Gastrocnemius medialis (tissue), 4 donors: Measurements from ENCODE around the gene RHBDD1. TPM values are rescaled to one million over a fixed set of nuclear protein-coding genes. Genes with fewer than 3 reads are reported as not detected.

ENCODE experiments used
- ATAC-seq, 2 donors: fragments of 150-250 bp; one replicate each; pipeline ENCODE4 v1.9.1; 2016
- DNase-seq, 2 donors: peaks; one replicate each; pipeline ENCODE4 v3.0.0-alpha.2; 2019
- H3K27ac ChIP-seq, 4 donors: fragments of 200-600 bp; sonication (generic); 1 replicate in 1 of 4; 2 replicates in 3 of 4; pipeline ENCODE4 v1.5.1; 2016 to 2018; ENCODE audit warnings: mild to moderate bottlenecking in 2 of 4, moderate library complexity in 1 of 4
- H3K27me3 ChIP-seq, 3 donors: fragments of 200-600 bp; sonication (generic) in 2 of 3; 1 replicate in 1 of 3; 2 replicates in 2 of 3; pipeline versions ENCODE4 v1.5.1 to v1.6.0; 2016 to 2019; ENCODE audit warnings: mild to moderate bottlenecking in 1 of 3, moderate library complexity in 1 of 3
- H3K36me3 ChIP-seq, 2 donors: fragments of 200-600 bp; sonication (generic) in 1 of 2; one replicate each; pipeline ENCODE4 v1.5.1; 2017 to 2018
- H3K4me1 ChIP-seq, 2 donors: fragments of 200-600 bp; sonication (generic) in 1 of 2; one replicate each; pipeline ENCODE4 v1.5.1; 2016 to 2017; ENCODE audit warnings: mild to moderate bottlenecking in 2 of 2
- H3K4me3 ChIP-seq, 4 donors: fragments of 200-600 bp; sonication (generic) in 3 of 4; 1 replicate in 1 of 4; 2 replicates in 3 of 4; pipeline ENCODE4 v1.5.1; 2016 to 2019; ENCODE audit warnings: mild to moderate bottlenecking in 2 of 4
- H3K9me3 ChIP-seq, 3 donors: fragments of 200-600 bp; sonication (generic) in 2 of 3; 1 replicate in 1 of 3; 2 replicates in 2 of 3; pipeline ENCODE4 v1.5.1; 2016 to 2019
- POLR2A ChIP-seq, 2 donors: fragments of 450-650 bp; IDR thresholded peaks; one replicate each; pipeline ENCODE4 v1.6.1; 2017; ENCODE audit warnings: antibody characterized with exemption in 2 of 2, mild to moderate bottlenecking in 2 of 2, moderate library complexity in 2 of 2
- in situ Hi-C, 4 donors: fragments of 200-750 bp; cut with MboI; loops; one replicate each; pipeline versions ENCODE4 v1.15.0 to v1.8.0; 2017; ENCODE audit warnings: low sequenced_read_pairs in 4 of 4
- intact Hi-C: fragments of 100-400 bp; cut with DNase I; formaldehyde crosslinking; loops from one replicate; pipeline ENCODE4 v1.15.1; 2023; ENCODE audit warnings: low total_unique reads
- total RNA-seq, 4 donors: library from RNA; depleted of rRNA; stranded (reverse); fragments of >200 nt; gene quantifications; one replicate each; pipeline versions ENCODE4 v1.1.0 to v1.2.3, GENCODE V29; 2016
- TF ChIP-seq, protein P1 (sequence below), 5 experiments: fragments of 450-650 bp in 3 of 5; fragments of 200-600 bp in 2 of 5; sonication (generic) in 2 of 5; IDR thresholded peaks in 4 of 5; conservative IDR thresholded peaks in 1 of 5; 1 replicate in 4 of 5; 2 replicates in 1 of 5; pipeline ENCODE4 v1.5.1; 2016 to 2019; ENCODE audit warnings: antibody characterized with exemption in 5 of 5, mild to moderate bottlenecking in 3 of 5, moderate library complexity in 3 of 5

The RHBDD1 gene
- total RNA-seq, 4 donors from 2014 or later: 6.2 to 14.2 (median 8.7) TPM

- H3K4me3 ChIP-seq: no peak overlapping the region
- H3K9me3 ChIP-seq: no peaks in the 10 kb centered on the region
- ATAC-seq (no peak), DNase-seq (no peak)
- peaks cover 0 to 5% of the 10 kb centered on the region in 2 donors for H3K4me1 ChIP-seq
- H3K27me3 ChIP-seq: no peaks in the 10 kb centered on the region
- in situ Hi-C loops (no loop called here), intact Hi-C loops (no loop called here)
- no peak for TF ChIP-seq POLR2A (IDR thresholded peaks at IDR 0.05)
- TF ChIP-seq, protein P1, sequence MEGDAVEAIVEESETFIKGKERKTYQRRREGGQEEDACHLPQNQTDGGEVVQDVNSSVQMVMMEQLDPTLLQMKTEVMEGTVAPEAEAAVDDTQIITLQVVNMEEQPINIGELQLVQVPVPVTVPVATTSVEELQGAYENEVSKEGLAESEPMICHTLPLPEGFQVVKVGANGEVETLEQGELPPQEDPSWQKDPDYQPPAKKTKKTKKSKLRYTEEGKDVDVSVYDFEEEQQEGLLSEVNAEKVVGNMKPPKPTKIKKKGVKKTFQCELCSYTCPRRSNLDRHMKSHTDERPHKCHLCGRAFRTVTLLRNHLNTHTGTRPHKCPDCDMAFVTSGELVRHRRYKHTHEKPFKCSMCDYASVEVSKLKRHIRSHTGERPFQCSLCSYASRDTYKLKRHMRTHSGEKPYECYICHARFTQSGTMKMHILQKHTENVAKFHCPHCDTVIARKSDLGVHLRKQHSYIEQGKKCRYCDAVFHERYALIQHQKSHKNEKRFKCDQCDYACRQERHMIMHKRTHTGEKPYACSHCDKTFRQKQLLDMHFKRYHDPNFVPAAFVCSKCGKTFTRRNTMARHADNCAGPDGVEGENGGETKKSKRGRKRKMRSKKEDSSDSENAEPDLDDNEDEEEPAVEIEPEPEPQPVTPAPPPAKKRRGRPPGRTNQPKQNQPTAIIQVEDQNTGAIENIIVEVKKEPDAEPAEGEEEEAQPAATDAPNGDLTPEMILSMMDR (IDR thresholded peaks at IDR 0.05 in 4 of 5, conservative IDR thresholded peaks at IDR 0.05 in 1 of 5): no peak
- H3K36me3 ChIP-seq: no peaks in the 10 kb centered on the region
- no peak overlapping the region for H3K27ac ChIP-seq
These were observed 135.2 kb downstream of the RHBDD1 start for GRCh38 chr2:226971084-226971483.

DNA sequence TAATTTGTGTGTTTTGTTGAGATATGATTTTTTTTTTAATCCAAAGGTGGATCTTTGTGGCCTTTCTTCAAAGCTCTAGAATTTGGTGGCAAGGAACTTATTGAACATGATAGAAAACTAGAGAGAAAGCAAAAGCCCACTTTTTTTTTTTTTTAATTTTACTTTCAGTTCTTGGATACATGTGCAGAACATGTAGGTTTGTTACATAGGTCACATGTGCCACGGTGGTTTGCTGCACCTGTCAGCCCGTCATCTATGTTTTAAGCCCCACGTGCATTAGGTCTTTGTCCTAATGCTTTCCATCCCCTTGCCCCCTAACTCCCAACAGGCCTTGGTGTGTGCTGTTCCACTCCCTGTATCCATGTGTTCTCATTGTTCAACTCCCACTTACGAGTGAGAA is 135.9 kb downstream of the RHBDD1 start:
- H3K27me3 ChIP-seq: no peaks in the 10 kb centered on the region
- no peak overlapping the region for H3K27ac ChIP-seq
- no peak for DNase-seq
- in situ Hi-C loops: no loop called here
- H3K9me3 ChIP-seq: no peaks in the 10 kb centered on the region
- H3K4me1 ChIP-seq: peaks cover 0 to 5% of the 10 kb centered on the region in 2 donors
- no peak for ATAC-seq
- no peak for TF ChIP-seq POLR2A (IDR thresholded peaks at IDR 0.05)
- TF ChIP-seq, protein P1 (IDR thresholded peaks at IDR 0.05 in 4 of 5, conservative IDR thresholded peaks at IDR 0.05 in 1 of 5): no peak
- intact Hi-C loops: no loop called here
- no peaks in the 10 kb centered on the region for H3K36me3 ChIP-seq
- no peak overlapping the region for H3K4me3 ChIP-seq

DNA sequence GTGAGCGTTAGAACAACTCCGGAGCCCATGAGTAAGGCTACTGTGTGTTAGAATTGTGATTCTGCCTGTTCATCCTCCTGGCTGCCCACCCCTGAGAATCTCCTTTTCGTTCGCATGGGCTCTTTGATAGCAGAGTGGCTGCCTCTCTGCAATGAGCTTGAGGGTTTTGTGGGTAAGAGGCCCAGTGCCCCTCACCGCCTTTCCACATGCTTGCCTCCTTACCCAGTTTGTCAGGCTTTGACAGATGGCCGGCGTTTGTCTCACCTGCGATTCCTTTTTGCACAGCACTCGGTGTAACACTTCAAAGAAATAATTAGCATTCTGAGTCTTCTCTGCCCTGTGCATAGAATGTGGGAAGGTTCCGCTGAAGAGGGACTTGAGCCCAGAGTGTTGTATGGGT is 138.0 kb downstream of the RHBDD1 start:
- TF ChIP-seq POLR2A (IDR thresholded peaks at IDR 0.05): no peak
- ATAC-seq (no peak), DNase-seq (no peak)
- H3K9me3 ChIP-seq: no peaks in the 10 kb centered on the region
- in situ Hi-C loops: no loop called here
- peaks cover 0 to 5% of the 10 kb centered on the region in 2 donors for H3K4me1 ChIP-seq
- intact Hi-C loops: no loop called here
- H3K4me3 ChIP-seq: no peak overlapping the region
- H3K27me3 ChIP-seq: no peaks in the 10 kb centered on the region
- no peaks in the 10 kb centered on the region for H3K36me3 ChIP-seq
- no peak overlapping the region for H3K27ac ChIP-seq

GRCh38 chr2:226977775-226978190 is 141.9 kb downstream of the RHBDD1 start:
- no peak for DNase-seq
- in situ Hi-C loops: loop anchor here in 1 of 4 donors (25.0 kb wide), 2 partner anchors 165 to 1090 kb away; no protein-coding TSS in a partner anchor

GRCh38 chr2:226978300-226978699 is 142.4 kb downstream of the RHBDD1 start:
- TF ChIP-seq, protein P1 (IDR thresholded peaks at IDR 0.05 in 4 of 5, conservative IDR thresholded peaks at IDR 0.05 in 1 of 5): no peak
- H3K9me3 ChIP-seq: no peaks in the 10 kb centered on the region
- H3K36me3 ChIP-seq: no peaks in the 10 kb centered on the region
- no peak overlapping the region for H3K27ac ChIP-seq
- ATAC-seq: no peak
- H3K4me3 ChIP-seq: no peak overlapping the region
- DNase-seq: no peak
- no peaks in the 10 kb centered on the region for H3K27me3 ChIP-seq
- in situ Hi-C loops: loop anchor here in 1 of 4 donors (25.0 kb wide), 2 partner anchors 166 to 1091 kb away; no protein-coding TSS in a partner anchor
- intact Hi-C loops: no loop called here
- no peaks in the 10 kb centered on the region for H3K4me1 ChIP-seq

More at GRCh38 chr2:226977775-226978190, 141.9 kb downstream of the RHBDD1 start:
- no peak for ATAC-seq
- Histone ChIP-seq H3K36me3 (no peaks in the 10 kb centered on the region), H3K9me3 (no peaks in the 10 kb centered on the region), H3K4me3 (no peak overlapping the region), H3K27me3 (no peaks in the 10 kb centered on the region), H3K4me1 (no peaks in the 10 kb centered on the region), H3K27ac (no peak overlapping the region)
- TF ChIP-seq, protein P1 (IDR thresholded peaks at IDR 0.05 in 4 of 5, conservative IDR thresholded peaks at IDR 0.05 in 1 of 5): no peak
- no peak for TF ChIP-seq POLR2A (IDR thresholded peaks at IDR 0.05)
- intact Hi-C loops: no loop called here
